GM12864 (cell line): ENCODE measurements around the gene ZNF83.
"Not testable (repeated sequence)": the region's sequence is repeated elsewhere in the genome, so short reads cannot be mapped to it uniquely, and the experiment has no call there.

Source experiments
- DNase-seq: peaks from one replicate; pipeline ENCODE4 v3.0.0-alpha.2; 2011; ENCODE audit warnings: low read depth
- H3K4me3 ChIP-seq: 2 replicates; pipeline ENCODE4 v1.5.1; 2011; ENCODE audit warnings: mild to moderate bottlenecking, low read depth, low read length, control low read depth
- CTCF ChIP-seq: IDR thresholded peaks from 2 replicates; pipeline ENCODE4 v1.5.1; 2011; ENCODE audit warnings: low read depth, mild to moderate bottlenecking, moderate library complexity, low read length, control low read depth, inconsistent platforms; ENCODE audit errors: missing control alignments

ZNF83 gene

GRCh38 chr19:52621376-52621775 lies 16.8 kb downstream of the ZNF83 start:
- no peak overlapping the region for H3K4me3 ChIP-seq
- DNase-seq: no peak
- no peak for TF ChIP-seq CTCF

GRCh38 chr19:52613299-52613906 lies 24.8 kb downstream of the ZNF83 start:
- no peak overlapping the region for H3K4me3 ChIP-seq
- DNase-seq: no peak
- TF ChIP-seq CTCF: no peak

GRCh38 chr19:52603558-52604207 lies 34.5 kb downstream of the ZNF83 start:
- H3K4me3 ChIP-seq: no peak overlapping the region
- no peak for TF ChIP-seq CTCF
- DNase-seq: no peak

- H3K4me3 ChIP-seq: no peak overlapping the region
- DNase-seq: no peak
- TF ChIP-seq CTCF: no peak
Measured at GRCh38 chr19:52602941-52603340, 35.2 kb downstream of the ZNF83 start.

GRCh38 chr19:52601974-52602366 lies 36.2 kb downstream of the ZNF83 start:
- not testable (repeated sequence) for DNase-seq

GRCh38 chr19:52601025-52601973 lies 36.9 kb downstream of the ZNF83 start:
- peak; percentile 19 for TF ChIP-seq CTCF
- peak overlapping the region; percentile 69 for H3K4me3 ChIP-seq
- peak; percentile 53 for DNase-seq

More at GRCh38 chr19:52601974-52602366, 36.2 kb downstream of the ZNF83 start:
- H3K4me3 ChIP-seq: peak overlapping the region; percentile 69

- H3K4me3 ChIP-seq: peak overlapping the region; percentile 69
- TF ChIP-seq CTCF: no peak
- DNase-seq: no peak
Measured at GRCh38 chr19:52600639-52601024, 37.5 kb downstream of the ZNF83 start.
